GM12872 (cell line): ENCODE results near the gene SERGEF.
A peak's percentile ranks its signal among the peaks of the same experiment; 100 is the strongest.

ENCODE experiments used
- TF ChIP-seq, protein P1 (sequence below): IDR thresholded peaks from 3 replicates; pipeline ENCODE4 v1.5.1; 2011; ENCODE audit warnings: low read depth, mild to moderate bottlenecking, low read length, moderate library complexity; ENCODE audit not compliant: insufficient read depth

Gene SERGEF

DNA sequence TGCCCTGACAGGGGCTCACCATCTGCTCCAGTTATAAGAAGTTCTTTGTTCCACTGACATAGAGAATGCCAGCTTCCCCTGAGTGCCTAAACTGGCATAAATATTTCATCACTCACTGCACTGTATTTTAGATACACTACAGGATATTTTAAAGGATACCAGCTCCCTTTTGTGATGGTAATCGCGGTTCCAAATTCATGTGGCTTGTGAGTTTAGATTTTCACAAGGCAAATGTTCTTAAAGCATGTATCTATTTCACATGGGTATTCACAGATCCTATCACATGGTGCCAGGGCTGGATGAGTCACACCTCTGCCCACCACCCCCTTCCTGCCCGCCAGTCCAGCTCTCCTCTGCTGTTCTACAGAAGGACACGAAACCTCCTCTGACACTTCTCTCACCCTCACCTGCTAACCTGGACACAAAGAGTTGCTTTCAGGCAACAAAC is 172.7 kb downstream of the SERGEF start:
- TF ChIP-seq, protein P1, sequence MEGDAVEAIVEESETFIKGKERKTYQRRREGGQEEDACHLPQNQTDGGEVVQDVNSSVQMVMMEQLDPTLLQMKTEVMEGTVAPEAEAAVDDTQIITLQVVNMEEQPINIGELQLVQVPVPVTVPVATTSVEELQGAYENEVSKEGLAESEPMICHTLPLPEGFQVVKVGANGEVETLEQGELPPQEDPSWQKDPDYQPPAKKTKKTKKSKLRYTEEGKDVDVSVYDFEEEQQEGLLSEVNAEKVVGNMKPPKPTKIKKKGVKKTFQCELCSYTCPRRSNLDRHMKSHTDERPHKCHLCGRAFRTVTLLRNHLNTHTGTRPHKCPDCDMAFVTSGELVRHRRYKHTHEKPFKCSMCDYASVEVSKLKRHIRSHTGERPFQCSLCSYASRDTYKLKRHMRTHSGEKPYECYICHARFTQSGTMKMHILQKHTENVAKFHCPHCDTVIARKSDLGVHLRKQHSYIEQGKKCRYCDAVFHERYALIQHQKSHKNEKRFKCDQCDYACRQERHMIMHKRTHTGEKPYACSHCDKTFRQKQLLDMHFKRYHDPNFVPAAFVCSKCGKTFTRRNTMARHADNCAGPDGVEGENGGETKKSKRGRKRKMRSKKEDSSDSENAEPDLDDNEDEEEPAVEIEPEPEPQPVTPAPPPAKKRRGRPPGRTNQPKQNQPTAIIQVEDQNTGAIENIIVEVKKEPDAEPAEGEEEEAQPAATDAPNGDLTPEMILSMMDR, result no peak

DNA sequence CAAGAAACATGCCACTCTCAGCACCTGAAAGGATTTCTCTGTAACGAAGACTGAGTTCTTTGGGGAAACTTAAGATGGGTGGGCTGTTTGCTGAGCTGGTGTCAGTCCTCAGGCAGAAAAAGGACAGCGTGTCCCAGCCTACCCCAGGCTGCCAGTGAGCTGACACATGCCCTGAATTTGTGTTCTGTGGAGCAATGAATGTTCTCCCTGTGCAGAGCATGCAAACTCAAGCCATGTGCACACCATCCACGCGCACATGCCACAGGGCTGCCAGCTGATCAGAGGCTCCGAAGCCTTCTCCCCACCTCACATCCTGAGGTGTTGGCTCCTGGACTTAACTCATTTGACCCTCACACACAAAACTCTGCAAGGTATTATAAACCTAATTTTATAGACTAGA is 173.4 kb downstream of the SERGEF start:
- TF ChIP-seq, protein P1, result no peak

DNA sequence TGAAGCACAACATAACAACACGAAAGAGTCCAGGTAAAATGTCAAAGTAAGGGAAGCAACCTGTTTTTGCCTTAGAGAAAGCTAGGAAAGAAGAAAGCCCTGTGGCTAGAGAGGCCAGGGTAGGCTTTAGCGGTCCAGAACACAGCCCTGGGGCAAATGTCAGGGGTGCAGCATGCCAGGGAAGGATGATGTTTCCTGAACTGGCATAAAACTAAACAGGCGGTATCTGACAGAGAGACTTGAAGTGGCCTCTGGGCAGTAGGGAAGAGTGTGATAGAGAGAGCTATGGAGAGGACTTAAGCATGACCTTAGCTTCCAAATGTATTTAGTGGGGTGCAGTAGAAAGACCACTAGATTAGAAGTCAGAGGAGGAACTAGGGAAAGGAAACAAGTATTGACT is 174.7 kb downstream of the SERGEF start:
- TF ChIP-seq, protein P1, result no peak

DNA sequence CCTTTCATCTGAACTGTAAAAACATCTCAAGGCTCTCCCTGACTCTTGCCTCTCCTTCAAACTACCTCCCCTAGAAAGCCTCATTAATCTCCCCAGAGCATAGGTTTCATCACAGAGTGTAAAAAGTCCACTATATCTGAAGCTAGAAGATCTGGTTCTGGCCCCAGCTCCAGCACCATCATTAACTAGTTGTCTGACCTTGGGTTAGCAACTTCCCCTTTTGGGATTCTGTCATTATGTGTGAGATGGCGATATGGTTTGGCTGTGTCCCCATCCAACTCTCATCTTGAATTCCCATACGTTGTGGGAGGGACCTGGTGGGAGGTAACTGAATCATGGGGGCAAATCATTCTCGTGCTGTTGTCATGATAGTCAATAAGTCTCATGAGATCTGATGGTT is 181.0 kb downstream of the SERGEF start:
- TF ChIP-seq, protein P1, result no peak

DNA sequence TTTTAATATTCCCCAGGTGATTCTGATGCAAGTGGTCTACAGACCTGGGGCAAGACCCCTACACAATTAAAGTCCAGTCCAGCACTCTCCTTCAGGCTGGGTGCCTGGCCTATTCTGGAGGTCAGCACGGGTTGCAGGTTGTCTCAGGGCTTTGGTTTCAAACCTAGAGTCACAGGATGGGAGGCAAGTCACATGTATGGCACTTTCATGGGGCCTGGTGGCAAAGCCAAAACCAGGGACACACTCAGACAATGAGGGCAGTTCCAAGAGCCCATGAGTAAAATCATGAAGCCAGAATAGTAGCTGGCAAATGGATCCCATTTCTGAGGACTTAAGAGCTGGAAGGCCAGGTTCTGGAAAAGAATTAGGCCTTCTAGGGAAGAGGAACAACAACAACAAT is 181.6 kb downstream of the SERGEF start:
- TF ChIP-seq, protein P1, result no peak

DNA sequence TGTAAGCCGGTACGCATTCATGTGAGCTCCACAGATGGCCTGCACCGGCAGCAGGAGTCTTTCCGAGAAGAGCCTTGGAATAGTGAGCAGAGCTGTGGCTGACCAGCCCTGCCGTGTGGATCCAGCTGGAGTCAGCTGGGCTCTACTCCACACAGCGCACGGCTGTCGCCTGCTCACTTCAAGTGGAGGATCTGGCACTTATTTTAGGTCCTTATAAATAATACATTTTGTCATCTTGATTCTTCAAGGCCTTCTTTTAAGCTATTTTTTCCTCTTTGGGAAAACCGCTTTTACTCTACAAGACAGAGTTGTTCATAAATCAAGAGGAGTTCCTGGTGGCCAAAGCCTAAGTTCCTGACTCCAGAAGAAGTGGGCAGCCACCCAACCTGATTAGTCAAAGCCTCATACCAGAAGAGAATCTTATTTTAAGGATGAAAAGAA is 184.5 kb downstream of the SERGEF start:
- TF ChIP-seq, protein P1, result no peak

DNA sequence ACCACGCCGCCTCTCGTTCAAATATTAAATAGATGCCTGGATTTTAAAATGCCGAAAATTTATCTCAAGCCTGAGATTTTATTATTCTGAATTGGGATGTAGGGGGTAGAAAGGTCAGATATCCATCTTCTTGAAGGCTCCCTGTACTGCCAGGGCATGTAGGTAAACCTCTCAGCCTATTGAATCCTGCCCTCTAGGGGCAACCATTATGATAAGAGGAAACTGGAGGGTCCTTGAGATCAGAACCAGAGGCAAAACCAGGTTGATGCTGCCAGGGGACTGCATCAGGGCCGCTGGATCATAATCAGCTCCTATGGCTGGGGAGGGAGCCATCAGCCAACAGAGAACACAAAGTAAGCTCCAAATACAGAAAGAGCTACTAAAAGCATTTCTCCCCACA is 185.8 kb downstream of the SERGEF start:
- TF ChIP-seq, protein P1, result 0 out of 3 replicates have a peak, but pooled peaks have one; percentile 1
